Limb (tissue), 2 donors: Measurements from ENCODE around the gene BSND.
A peak's percentile ranks its signal among the peaks of the same experiment; 100 is the strongest.

ENCODE experiments used
- DNase-seq, 2 donors: peaks; one replicate each; pipeline ENCODE4 v3.0.0-alpha.2; 2016; ENCODE audit errors: extremely low spot score in 2 of 2

Gene BSND

DNA sequence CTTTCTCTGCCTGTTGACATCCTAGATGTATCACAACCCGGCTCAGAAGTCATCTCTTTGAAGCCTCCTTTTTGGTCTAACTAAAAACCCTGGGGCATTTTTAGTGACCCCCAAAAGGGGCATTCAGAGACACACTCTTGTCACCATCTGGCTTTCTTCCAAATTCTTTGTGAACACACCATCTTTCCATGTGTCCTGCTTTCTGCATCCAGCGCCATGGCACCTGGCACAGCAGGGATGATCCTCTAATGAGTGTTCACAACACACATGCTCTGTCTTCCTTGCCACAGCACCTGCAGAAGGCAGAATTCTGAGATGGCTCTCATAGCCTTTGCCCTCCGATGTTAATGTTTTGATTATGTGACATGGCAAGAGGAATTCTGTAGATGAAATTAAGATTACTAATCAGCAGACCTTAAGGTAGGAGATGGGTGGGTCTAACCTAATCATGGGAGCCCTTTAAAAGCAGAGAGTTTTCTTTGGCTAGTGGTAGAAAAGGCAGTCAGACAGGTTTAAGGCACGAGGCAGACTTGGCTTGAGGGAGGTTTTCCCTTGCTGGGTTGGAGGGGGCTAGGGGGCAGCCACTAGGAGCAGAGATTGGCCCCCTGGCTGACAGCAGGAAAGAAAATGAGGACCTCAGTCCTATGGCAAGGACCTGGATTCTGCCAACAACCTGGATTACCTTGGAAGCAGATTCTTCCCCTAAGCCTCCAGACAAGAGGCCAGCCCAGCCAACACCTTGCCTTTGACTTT, 23.2 kb upstream of the BSND start:
- peak in 1 of 2 donors; percentile 21 for DNase-seq

- peak in 1 of 2 donors; percentile 22 for DNase-seq
Observed at GRCh38 chr1:54976747-54977146, 22.0 kb upstream of the BSND start.

GRCh38 chr1:54977533-54978297, 21.0 kb upstream of the BSND start:
- DNase-seq, result no peak

GRCh38 chr1:54978528-54979326, 20.0 kb upstream of the BSND start:
- no peak for DNase-seq

DNA sequence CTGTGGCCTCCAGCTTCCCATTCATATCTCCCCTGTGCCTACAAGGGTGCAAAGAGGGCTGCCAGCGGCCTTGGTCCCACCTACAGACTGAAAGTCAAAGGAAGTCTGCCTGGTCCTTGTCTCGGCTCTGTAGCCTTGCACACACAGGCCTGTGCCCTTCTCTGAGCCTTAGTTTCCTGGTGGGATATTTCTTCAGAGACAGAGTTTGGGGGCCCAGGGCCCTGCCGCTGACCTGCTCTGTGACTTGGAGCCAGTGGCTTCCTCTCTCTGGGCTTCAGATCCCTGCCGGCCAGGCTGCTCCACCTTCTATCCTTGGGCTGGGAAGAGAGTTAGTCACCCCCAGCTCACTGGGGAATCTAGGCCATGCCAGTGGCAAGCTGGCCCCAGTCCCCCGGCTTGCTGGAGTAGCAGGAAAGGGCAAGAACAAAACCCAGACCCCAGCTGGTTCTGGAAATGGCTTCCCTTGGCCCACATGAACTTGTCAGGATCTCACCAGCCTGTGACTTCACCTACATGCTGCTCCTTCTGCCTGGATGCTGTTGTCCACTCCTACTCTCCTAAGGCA, 19.3 kb upstream of the BSND start:
- no peak for DNase-seq

DNA sequence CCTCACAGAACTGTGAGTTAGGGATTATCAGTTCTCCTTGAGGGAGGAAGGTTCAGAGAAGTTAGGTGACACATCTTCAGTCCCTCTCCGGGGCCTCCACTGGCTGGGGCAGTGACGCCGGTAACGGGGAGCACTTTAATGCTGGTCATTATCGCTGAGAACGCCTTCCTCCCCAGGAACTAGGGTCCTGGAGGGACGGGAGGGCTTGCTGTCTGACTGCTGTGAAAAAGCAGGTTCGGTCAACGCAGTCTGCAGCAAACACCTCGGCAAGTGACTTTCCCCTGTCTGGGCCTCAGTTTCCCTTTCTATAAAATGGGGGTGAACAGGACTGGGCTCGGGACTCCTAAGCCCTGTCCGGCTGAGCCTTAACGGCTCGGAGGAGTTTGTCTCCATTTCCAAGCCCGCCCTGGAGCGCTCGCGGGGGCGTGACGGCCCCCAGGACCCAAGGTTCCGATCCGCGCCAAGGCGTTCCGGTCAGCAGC, 18.6 kb upstream of the BSND start:
- peak in 1 of 2 donors; percentile 27 for DNase-seq

GRCh38 chr1:54980528-54981241, 18.0 kb upstream of the BSND start, which contains the start of gene TMEM61:
TSS of gene TMEM61 (plus strand) at chr1:54980628. CDS start at chr1:54981066, 438 bp downstream.
- peak in 1 of 2 donors; percentile 39 for DNase-seq

DNA sequence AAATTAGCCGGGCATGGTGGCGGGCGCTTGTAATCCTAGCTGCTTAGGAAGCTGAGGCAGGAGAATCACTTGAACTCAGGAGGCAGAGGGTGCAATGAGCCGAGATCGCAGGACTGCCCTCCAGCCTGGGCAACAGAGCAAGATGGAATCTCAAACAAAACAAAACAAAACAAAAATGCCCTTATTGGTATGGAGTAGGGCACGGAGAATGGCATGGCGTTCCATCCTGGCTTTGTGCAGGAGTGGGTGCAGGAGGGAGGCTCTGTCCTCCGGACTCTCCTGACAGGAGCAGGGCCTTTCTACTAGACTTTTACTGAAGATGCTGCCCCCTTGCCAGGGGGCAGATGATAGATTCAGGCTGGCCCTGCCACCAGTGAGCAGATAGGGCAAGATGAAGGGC, 17.3 kb upstream of the BSND start:
- peak in 1 of 2 donors; percentile 10 for DNase-seq

- DNase-seq, result peak in 1 of 2 donors; percentile 26
Observed at GRCh38 chr1:54982739-54983138, 16.0 kb upstream of the BSND start.

DNA sequence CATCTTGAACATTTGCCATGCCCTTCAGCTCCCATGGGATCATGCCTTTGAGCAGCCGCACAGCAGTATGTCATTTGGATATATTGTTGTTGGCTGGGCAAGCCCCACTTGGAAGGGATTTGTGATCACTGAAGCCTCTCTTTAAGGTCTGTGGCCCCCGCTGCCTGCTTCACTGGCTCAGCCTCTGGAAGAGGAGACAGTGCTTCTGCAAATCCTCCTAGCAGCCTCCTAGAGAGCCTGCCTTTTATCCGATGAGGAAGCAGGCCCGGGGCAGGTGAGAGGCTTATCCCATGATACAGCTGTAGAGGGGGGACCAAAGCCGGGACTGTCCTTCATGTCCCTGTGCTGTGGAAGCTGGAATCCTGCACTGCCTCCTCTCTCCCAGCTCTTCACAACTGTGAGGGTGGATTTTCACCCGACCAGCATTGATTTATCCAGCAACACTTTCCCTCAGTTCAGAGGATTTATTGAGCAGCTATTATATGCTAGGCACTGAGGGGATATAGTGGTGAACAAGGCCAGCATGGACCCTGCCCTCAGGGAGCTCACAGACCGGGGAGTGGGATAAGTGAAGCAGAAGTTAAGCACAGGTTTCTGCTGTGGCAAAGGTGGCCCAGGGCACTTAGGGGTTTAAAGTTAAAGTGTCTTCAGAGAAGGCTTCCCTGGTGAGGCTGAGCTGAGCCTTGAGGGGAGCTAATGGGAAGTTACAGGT, 14.4 kb upstream of the BSND start:
- DNase-seq, result no peak

- DNase-seq, result no peak
Observed at GRCh38 chr1:54985556-54985955, 13.2 kb upstream of the BSND start.

DNA sequence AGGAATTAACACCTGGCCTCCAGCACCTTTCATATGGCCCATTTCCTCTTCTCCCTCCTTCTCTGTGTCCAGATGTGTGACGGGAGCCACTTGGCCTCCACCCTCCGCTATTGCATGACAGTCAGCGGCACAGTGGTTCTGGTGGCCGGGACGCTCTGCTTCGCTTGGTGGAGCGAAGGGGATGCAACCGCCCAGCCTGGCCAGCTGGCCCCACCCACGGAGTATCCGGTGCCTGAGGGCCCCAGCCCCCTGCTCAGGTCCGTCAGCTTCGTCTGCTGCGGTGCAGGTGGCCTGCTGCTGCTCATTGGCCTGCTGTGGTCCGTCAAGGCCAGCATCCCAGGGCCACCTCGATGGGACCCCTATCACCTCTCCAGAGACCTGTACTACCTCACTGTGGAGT, 12.7 kb upstream of the BSND start:
- no peak for DNase-seq

GRCh38 chr1:54986533-54986932, 12.2 kb upstream of the BSND start:
- no peak for DNase-seq

GRCh38 chr1:54987427-54987826, 11.3 kb upstream of the BSND start:
- no peak for DNase-seq

GRCh38 chr1:54987919-54988705, 10.6 kb upstream of the BSND start:
- DNase-seq, result no peak

- no peak for DNase-seq
Observed at GRCh38 chr1:54988975-54989374, 9.8 kb upstream of the BSND start.

- no peak for DNase-seq
Observed at GRCh38 chr1:54989473-54989872, 9.3 kb upstream of the BSND start.

GRCh38 chr1:54989968-54990810, 8.5 kb upstream of the BSND start:
- no peak for DNase-seq
